ENCODE results near the gene SLC45A1.

Gene SLC45A1

GRCh38 chr1:8358897-8359616 is 41.1 kb downstream of the SLC45A1 start:
- H3K4me3 ChIP-seq = no peak overlapping the region
- DNase-seq (ENCODE audit: low spot score) = no peak
- no peak for TF ChIP-seq CTCF (IDR thresholded peaks at IDR 0.05)
- H3K27ac ChIP-seq = peak overlapping the region in 1 of 2 donors; percentile 47

- H3K4me3 ChIP-seq = no peak overlapping the region
- peak overlapping the region in 1 of 2 donors; percentile 47 for H3K27ac ChIP-seq
- no peak for DNase-seq (ENCODE audit: low spot score)
- TF ChIP-seq CTCF (IDR thresholded peaks at IDR 0.05) = no peak
Measured at GRCh38 chr1:8359617-8360481, 41.9 kb downstream of the SLC45A1 start.

- no peak for DNase-seq (ENCODE audit: low spot score)
Measured at GRCh38 chr1:8360493-8361197, 42.7 kb downstream of the SLC45A1 start.

GRCh38 chr1:8361198-8361849 is 43.4 kb downstream of the SLC45A1 start:
- no peak for DNase-seq (ENCODE audit: low spot score)
- TF ChIP-seq CTCF (IDR thresholded peaks at IDR 0.05) = no peak
- Histone ChIP-seq H3K27ac (no peak overlapping the region), H3K4me3 (no peak overlapping the region)

More at GRCh38 chr1:8360493-8361197, 42.7 kb downstream of the SLC45A1 start:
- TF ChIP-seq CTCF (IDR thresholded peaks at IDR 0.05) = no peak
- H3K4me3 ChIP-seq = no peak overlapping the region
- H3K27ac ChIP-seq = peak overlapping the region in 1 of 2 donors; percentile 41

GRCh38 chr1:8362701-8363101 is 44.8 kb downstream of the SLC45A1 start:
- Histone ChIP-seq H3K4me3 (no peak overlapping the region), H3K27ac (peak overlapping the region in 1 of 2 donors; percentile 49)
- TF ChIP-seq CTCF (IDR thresholded peaks at IDR 0.05) = no peak
- no peak for DNase-seq (ENCODE audit: low spot score)

- no peak overlapping the region for H3K4me3 ChIP-seq
- TF ChIP-seq CTCF (IDR thresholded peaks at IDR 0.05) = no peak
- H3K27ac ChIP-seq = peak overlapping the region in 1 of 2 donors; percentile 49
- DNase-seq (ENCODE audit: low spot score) = no peak
Measured at GRCh38 chr1:8363186-8363766, 45.4 kb downstream of the SLC45A1 start.
